ENCODE results near the gene ACOX1. TPM values are rescaled to one million over a fixed set of nuclear protein-coding genes. Genes with fewer than 3 reads are reported as not detected.

ACOX1 gene
- total and polyA plus RNA-seq, 2 donors (not counting 1 experiment from before 2014, with no cell fraction given): 6.6 to 31.2 TPM

- ATAC-seq (ENCODE audit: low read depth) (no peak), DNase-seq (no peak)
- Histone ChIP-seq H3K4me1 (ENCODE audit: control insufficient read depth in 2 of 2, insufficient read depth in 2 of 2, low read length in 2 of 2) (peaks cover 4 to 11% of the 10 kb centered on the region in 2 donors), H3K4me2 (replicated peaks; ENCODE audit: low read depth, low read length, poor library complexity, severe bottlenecking) (no peak overlapping the region), H3K27me3 (replicated peaks in 1 of 4; ENCODE audit: control extremely low read depth in 1 of 4, control insufficient read depth in 3 of 4, insufficient read depth in 4 of 4, low read length in 3 of 4) (no peaks in the 10 kb centered on the region), H3K36me3 (replicated peaks in 1 of 2; ENCODE audit: control extremely low read depth in 1 of 2, control insufficient read depth in 1 of 2, extremely low read depth in 1 of 2, insufficient read depth in 2 of 2, low read length in 1 of 2) (peaks cover 0 to 9% of the 10 kb centered on the region in 2 experiments), H4K20me1 (ENCODE audit: control insufficient read depth, insufficient read depth, low read length, poor library complexity, severe bottlenecking) (no peaks in the 10 kb centered on the region), H3K4me3 (ENCODE audit: control extremely low read depth in 1 of 5, extremely low read depth in 1 of 5, insufficient read depth in 1 of 5, low read depth in 2 of 5, low read length in 4 of 5) (no peak overlapping the region), H3K79me2 (ENCODE audit: control insufficient read depth, insufficient read depth, low read length) (peaks cover 39% of the 10 kb centered on the region), H3K9ac (ENCODE audit: low read length) (no peak overlapping the region), H3K27ac (ENCODE audit: low read length in 2 of 2) (no peak overlapping the region), H2AFZ (ENCODE audit: insufficient read depth, low read depth, low read length, poor library complexity, severe bottlenecking) (no peak overlapping the region), H3K9me3 (ENCODE audit: control extremely low read depth in 1 of 3, control insufficient read depth in 2 of 3, insufficient read depth in 1 of 3, low read length in 2 of 3) (no peaks in the 10 kb centered on the region)
- Mint-ChIP-seq H3K27ac (no peak overlapping the region), H3K4me3 (no peak overlapping the region), H3K27me3 (no peaks in the 10 kb centered on the region), H3K4me1 (peaks cover 14% of the 10 kb centered on the region), H3K9me3 (ENCODE audit: insufficient read depth) (no peaks in the 10 kb centered on the region)
- TF ChIP-seq EZH2 (IDR thresholded peaks at IDR 0.05; ENCODE audit: borderline replicate concordance, insufficient read depth, low read depth, low read length, poor library complexity, severe bottlenecking) (no peak), CTCF (IDR thresholded peaks at IDR 0.05) (no peak)
- intact Hi-C loops (cut with micrococcal nuclease): no loop called here
- WGBS (ENCODE audit: insufficient coverage): 97% methylated on average over 4 of the region's 6 CpGs
- ChIA-PET CTCF (interaction anchor here (0.7 to 1.2 kb wide), 2 partner anchors 35 to 198 kb away, joined by 3 read pairs; partner anchors contain the start of gene CDK3), POLR2A (interaction anchor here (0.6 kb wide), 2 partner anchors 18 to 193 kb away, joined by 3 to 5 read pairs; no protein-coding TSS in a partner anchor)
Observed at GRCh38 chr17:75965468-75965867, 13.5 kb downstream of the ACOX1 start.

- ATAC-seq (ENCODE audit: low read depth) (no peak), DNase-seq (no peak)
- no peaks in the 10 kb centered on the region for H3K9me3 Mint-ChIP-seq (ENCODE audit: insufficient read depth)
- ChIA-PET POLR2A (no interaction called here), CTCF (no interaction called here)
- no peak for TF ChIP-seq EZH2 (IDR thresholded peaks at IDR 0.05; ENCODE audit: borderline replicate concordance, insufficient read depth, low read depth, low read length, poor library complexity, severe bottlenecking)
- no peak for TF ChIP-seq CTCF (IDR thresholded peaks at IDR 0.05)
- intact Hi-C loops (cut with micrococcal nuclease): no loop called here
- 100% methylated on average over 9 of the region's 11 CpGs for WGBS (ENCODE audit: insufficient coverage)
- H3K27me3 ChIP-seq (replicated peaks in 1 of 4; ENCODE audit: control extremely low read depth in 1 of 4, control insufficient read depth in 3 of 4, insufficient read depth in 4 of 4, low read length in 3 of 4): no peaks in the 10 kb centered on the region
- no peak overlapping the region for H3K4me3 ChIP-seq (ENCODE audit: control extremely low read depth in 1 of 5, extremely low read depth in 1 of 5, insufficient read depth in 1 of 5, low read depth in 2 of 5, low read length in 4 of 5)
- H3K9me3 ChIP-seq (ENCODE audit: control extremely low read depth in 1 of 3, control insufficient read depth in 2 of 3, insufficient read depth in 1 of 3, low read length in 2 of 3): no peaks in the 10 kb centered on the region
- no peak overlapping the region for H3K9ac ChIP-seq (ENCODE audit: low read length)
- H3K4me1 Mint-ChIP-seq: peaks cover 5% of the 10 kb centered on the region
- H3K36me3 ChIP-seq (replicated peaks in 1 of 2; ENCODE audit: control extremely low read depth in 1 of 2, control insufficient read depth in 1 of 2, extremely low read depth in 1 of 2, insufficient read depth in 2 of 2, low read length in 1 of 2): peaks cover 6 to 13% of the 10 kb centered on the region in 2 experiments
- H3K4me1 ChIP-seq (ENCODE audit: control insufficient read depth in 2 of 2, insufficient read depth in 2 of 2, low read length in 2 of 2): peaks cover 0 to 4% of the 10 kb centered on the region in 2 donors
- no peak overlapping the region for H2AFZ ChIP-seq (ENCODE audit: insufficient read depth, low read depth, low read length, poor library complexity, severe bottlenecking)
- H3K27ac ChIP-seq (ENCODE audit: low read length in 2 of 2): no peak overlapping the region
- H3K79me2 ChIP-seq (ENCODE audit: control insufficient read depth, insufficient read depth, low read length): peaks cover 52% of the 10 kb centered on the region
- H3K27ac Mint-ChIP-seq: no peak overlapping the region
- no peak overlapping the region for H3K4me3 Mint-ChIP-seq
- H4K20me1 ChIP-seq (ENCODE audit: control insufficient read depth, insufficient read depth, low read length, poor library complexity, severe bottlenecking): no peaks in the 10 kb centered on the region
- H3K27me3 Mint-ChIP-seq: no peaks in the 10 kb centered on the region
- H3K4me2 ChIP-seq (replicated peaks; ENCODE audit: low read depth, low read length, poor library complexity, severe bottlenecking): no peak overlapping the region
Observed at GRCh38 chr17:75959839-75960511, 19.0 kb downstream of the ACOX1 start.
